GM19397 (cell line): ENCODE measurements around the gene KPNA6.
A peak's percentile ranks its signal among the peaks of the same experiment; 100 is the strongest.

Source experiments
- ATAC-seq: cut with Tn5 transposase; IDR thresholded peaks from one replicate; pipeline ENCODE4 v1.9.1; 2021; ENCODE audit warnings: mild to moderate bottlenecking, moderate library complexity; ENCODE audit not compliant: unreplicated experiment

The KPNA6 gene

DNA sequence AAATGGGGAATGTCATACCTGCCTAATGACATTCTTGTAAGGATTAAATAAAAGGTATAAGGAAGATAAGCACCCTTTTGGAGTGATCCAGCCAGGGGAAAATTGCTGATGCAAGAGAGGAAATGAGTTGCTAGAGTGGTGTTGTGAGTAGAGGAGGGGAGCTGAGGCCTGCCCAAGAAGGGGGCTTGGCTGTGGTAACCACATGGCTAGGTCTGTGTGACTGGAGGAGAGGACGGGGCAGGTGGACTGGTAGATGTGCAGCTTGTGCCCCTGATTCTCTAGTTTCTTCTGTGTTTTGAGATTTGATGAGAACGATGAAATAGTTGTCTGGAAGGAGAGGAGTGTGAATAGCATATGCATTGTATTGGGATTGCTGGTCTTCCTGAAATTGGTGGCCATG is 78.2 kb downstream of the KPNA6 start:
- ATAC-seq: no peak

- ATAC-seq: no peak
Observed at GRCh38 chr1:32186491-32186890, 78.6 kb downstream of the KPNA6 start.

GRCh38 chr1:32187850-32188249 is 80.0 kb downstream of the KPNA6 start:
- ATAC-seq: no peak

DNA sequence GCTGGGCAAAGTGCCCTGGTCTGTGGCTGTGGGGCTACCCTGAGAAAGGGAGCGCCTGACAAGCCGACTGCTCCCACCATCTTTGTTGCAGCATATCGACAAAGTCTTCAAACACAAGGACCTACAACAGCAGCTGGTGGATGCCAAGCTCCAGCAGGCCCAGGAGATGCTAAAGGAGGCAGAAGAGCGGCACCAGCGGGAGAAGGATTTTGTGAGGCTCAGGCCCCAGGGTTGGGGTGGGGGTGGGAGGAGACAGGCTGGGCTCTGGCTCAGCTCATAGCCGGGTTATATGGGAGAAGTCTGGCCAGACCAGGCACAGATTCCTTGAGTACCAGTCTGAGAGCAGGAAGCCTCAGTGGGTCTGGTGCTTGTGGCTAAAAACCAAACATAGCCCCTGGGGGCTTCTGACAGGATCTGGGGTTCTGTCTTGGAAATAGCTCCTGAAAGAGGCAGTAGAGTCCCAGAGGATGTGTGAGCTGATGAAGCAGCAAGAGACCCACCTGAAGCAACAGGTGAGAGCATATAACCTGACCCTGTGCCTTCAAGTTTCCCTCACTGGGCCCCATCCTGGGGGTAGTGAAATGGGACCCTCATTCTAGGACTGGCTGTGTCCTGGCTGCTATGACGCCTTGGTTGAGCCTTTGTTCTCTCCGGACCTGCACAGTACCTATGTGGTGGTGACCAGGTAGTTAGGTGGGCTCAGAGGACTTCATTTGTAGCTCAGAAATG is 84.5 kb downstream of the KPNA6 start:
- ATAC-seq: no peak

DNA sequence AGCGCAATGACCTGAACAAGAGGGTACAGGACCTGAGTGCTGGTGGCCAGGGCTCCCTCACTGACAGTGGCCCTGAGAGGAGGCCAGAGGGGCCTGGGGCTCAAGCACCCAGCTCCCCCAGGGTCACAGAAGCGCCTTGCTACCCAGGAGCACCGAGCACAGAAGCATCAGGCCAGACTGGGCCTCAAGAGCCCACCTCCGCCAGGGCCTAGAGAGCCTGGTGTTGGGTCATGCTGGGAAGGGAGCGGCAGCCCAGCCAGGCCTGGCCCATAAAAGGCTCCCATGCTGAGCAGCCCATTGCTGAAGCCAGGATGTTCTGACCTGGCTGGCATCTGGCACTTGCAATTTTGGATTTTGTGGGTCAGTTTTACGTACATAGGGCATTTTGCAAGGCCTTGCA is 87.1 kb downstream of the KPNA6 start:
- ATAC-seq: no peak

- ATAC-seq: no peak
Observed at GRCh38 chr1:32195531-32195930, 87.7 kb downstream of the KPNA6 start.

GRCh38 chr1:32195972-32196823 is 88.3 kb downstream of the KPNA6 start:
- no peak for ATAC-seq

DNA sequence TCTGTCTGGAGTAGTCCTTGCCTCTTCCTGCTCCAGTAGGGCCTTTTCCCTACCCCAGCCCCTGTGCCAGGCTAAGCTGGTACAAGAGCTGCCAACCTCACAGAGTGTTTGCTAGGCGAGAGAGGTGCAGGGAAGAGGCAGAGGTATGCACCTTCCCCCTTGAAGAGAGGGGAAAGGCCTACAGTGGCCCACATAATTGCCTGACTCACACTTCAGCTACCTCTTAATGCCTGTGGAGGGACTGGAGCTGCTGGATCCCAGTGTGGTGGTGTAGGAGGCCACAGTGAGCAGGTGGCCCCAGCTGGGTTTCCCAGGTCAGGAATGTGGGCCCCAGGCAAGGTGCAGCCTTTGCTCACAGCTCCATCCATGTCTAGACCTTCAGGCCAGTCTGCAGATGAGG is 89.2 kb downstream of the KPNA6 start:
- no peak for ATAC-seq

DNA sequence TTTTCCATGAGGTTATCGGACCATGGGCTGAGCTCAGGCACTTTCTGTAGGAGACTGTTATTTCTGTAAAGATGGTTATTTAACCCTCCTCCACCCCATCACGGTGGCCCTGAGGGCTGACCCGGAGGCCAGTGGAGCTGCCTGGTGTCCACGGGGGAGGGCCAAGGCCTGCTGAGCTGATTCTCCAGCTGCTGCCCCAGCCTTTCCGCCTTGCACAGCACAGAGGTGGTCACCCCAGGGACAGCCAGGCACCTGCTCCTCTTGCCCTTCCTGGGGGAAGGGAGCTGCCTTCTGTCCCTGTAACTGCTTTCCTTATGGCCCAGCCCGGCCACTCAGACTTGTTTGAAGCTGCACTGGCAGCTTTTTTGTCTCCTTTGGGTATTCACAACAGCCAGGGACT is 90.0 kb downstream of the KPNA6 start:
- no peak for ATAC-seq

DNA sequence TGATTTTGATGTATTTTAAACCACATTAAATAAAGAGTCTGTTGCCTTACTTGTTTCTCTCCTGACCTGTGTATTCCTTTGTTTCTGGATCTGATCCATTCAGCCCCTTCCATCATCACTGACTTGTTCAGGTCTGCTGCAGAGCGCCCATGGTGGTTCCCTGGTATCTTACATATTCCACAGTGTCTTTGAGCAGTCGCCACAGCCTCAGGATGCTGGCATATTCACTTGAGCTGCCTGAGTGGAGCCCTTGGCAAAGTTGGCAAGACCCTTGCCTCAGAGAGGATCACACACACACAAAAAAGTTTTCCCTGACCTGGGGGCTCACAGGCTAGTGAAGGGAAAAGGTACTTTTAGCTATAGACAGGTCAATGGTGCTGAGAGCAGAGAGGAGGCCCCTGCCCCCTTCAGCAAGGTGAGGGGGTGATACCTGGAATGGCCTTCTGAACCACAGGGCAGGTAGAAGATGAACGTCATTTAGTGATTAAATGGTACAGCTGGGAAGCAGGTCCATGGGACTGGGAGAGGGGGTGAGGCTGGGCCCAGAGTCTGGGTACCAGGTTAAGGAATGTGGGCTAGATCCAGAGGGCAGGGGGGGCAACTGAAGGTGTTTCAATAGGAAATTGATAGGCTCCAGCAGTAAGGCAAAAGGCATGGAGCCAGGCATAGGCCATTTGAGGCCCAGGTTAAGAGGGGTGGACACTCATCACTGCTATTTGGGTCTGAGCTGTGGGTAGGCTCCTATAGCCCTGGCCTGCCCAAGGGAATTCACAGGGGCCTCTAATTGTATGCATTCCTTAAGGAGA is 90.6 kb downstream of the KPNA6 start:
- ATAC-seq: no peak

DNA sequence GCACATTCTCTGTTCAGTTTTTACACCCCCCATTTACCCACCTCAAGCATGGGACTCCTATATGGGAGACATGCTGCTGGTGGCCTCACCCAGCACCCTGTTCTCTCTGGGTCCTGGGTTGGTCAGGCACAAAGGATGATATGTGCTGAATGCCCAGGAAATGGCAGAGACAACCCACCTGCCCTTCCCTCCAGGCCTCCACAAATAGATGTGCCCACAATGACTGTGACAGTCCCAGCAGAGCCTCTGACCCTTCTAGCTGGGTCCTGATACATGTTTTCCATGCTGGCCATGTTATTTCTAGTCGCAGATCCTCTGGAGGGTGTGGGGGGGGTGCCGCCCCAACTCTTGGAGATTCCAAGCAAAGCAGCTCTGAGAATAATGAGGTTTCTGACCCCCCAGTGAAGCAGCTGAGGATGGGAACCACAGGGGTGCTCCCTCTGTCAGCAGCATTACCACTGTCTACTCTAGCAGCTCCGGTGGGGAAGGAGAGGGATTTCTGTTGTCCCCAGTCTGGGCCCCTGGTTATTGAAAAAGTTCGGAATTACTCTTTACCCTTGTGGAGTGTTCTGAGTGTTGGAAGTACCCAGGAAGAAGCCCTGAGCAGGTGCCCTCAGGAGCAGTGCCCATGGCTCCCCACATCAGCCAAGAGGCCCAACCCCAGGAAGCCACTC is 91.3 kb downstream of the KPNA6 start:
- no peak for ATAC-seq

- ATAC-seq: no peak
Observed at GRCh38 chr1:32199717-32200072, 91.8 kb downstream of the KPNA6 start.

DNA sequence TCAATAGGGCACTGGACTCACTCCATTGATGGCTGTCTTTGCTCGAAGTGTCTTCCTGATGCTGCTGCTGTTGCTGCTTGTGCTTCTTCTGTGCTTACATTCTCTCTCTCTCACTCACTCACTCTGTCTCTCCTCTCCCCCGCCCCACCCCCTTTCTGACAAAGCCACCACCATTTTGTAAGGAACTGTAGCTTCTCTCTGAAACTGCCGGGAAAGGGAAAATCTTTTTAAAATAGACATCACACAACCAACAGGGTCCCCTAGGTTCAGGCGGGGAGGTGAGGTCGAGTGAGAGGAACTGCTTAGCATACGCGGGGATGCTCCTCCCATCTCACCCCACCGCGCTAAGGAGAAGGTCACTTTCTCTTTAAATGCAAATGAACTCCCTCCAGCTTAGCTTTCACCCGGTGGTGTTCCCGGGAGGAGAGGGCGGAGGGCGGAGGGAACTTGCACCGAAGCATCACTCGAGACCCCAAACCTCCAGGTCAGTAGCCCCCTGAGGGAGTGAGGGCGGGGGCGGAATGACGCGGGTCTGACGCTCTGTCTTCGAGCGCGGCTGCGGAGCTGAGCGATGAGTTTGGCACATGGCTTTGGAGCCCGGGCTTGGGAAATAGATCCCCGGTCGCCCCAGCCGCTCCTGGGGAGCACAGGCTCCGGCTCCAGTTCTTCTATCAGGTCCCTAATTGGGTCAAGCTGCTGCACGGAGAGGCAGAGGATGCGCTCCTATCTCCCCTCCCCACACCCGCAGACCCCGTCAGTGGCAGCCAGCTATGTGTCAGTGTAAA is 92.6 kb downstream of the KPNA6 start, which contains the start of gene CCDC28B:
Gene CCDC28B, plus strand, starts transcription at position 370 of the 785 bp plus-strand sequence. CDS start 1,341 bp downstream, outside the sequence.
- no peak for ATAC-seq

DNA sequence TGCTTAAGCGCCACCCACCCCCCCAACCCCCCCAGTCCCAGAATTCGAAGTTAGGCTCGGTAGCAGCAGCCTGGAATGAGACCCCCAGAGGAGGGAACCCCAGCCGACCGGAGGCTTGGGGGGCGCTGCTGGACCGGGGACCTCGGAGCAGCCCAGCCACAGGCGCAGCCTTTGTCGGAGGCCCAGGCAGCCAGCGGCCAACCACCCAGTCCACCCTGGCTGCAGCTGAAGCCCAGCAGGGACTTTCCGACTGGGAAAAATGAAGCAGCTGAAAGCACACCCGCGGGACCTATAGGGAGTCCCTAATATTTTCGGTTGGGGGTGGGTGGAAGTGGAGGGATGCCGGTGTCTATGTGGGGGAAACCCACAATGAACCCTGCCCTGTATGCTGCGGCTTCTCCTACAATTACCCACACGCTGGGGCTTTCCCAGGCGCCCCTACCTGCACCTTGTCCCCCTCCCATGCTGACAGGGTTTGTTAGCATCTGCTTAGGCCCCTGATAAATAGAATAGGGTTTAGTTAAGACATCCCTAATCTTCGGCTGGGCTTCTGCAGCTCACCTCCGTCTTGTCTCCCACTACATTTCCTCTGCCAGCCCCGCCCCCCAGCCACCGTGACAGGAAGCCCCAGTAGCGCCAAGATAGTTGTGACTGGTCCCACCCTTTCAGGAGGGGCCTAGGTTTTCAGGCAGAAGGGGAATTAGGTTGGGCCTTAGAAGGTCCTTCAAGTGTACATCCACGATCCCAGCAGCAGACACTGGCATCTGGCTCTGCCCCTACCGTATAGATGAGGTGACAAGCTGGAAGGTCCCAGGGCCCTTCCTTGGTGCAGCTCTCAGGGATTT is 93.4 kb downstream of the KPNA6 start:
- ATAC-seq: no peak

DNA sequence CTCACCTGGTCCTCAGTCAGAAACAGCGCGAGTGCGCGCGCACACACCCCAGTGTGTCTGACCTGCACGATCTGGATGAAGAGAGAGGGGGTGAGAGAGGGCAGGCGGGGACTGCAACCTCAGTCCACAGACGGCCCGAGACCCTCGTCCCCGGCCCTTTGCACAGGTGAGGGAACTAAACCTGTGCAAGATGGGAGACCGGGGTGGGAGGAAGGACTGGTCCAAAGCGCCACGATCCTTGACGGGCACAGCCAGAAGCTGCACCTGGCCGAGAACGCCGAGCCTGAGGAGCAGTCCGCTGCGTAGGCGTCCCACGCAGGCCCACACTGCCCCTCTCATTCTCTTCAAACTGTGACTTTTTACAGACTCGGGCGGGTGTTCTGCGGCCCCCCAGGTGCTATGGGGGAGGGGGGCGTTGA is 97.1 kb downstream of the KPNA6 start:
- no peak for ATAC-seq

DNA sequence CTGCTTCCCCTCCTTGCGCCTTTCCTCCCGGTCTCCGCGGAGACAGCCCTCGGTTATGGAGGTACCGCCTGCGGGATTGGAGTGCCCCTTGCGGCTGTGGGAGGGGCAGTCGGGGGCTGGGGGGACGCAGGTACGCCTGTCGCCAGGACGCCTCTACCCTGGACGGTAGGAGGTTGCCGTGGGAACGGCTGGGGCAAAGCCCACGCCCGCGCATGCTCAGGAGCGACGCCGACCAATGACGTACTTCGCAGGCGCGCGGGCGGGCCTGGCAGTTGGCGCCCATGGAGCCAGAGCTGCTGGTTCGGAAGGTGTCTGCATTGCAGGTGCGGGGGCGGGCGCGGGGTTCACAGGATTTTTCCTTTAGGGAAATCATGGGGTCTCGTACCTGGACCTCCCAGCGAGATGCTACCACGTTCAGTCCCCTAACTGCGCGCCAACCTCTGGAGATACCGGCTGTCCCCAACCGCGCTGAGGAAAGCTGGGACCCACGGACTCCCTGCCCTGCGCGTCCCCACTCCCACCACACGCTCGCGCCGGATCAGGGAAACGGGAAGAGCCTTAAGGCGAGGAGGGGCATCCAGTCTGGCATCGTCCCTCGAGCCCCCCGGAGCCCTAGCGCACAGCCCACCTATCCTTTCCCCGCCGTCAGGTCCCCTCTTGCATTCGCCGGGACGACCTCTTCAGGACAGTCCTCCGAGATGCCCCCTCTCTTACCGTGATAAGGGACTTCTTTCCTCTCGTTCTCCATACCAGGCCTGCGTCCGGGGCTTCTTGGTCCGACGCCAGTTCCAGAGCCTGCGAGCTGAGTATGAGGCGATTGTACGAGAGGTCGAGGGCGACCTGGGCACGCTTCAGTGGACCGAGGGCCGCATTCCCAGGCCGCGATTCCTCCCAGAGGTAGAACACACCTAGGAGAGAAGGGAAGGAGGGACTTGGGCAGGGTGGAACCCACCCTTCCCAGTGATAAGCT is 97.8 kb downstream of the KPNA6 start, which contains the start of gene IQCC:
Gene IQCC, plus strand, starts transcription at position 271 of the 970 bp plus-strand sequence. Its CDS starts 11 bp downstream, at position 282.
- ATAC-seq: peak; percentile 46

- ATAC-seq: no peak
Observed at GRCh38 chr1:32208469-32208868, 100.6 kb downstream of the KPNA6 start.

GRCh38 chr1:32208891-32209328 is 101.1 kb downstream of the KPNA6 start, which contains the start of gene DCDC2B:
TSS of gene DCDC2B (plus strand) at chr1:32209089. CDS start at chr1:32209094, 5 bp downstream.
- no peak for ATAC-seq
